Gastroesophageal sphincter (tissue), 4 donors: Measurements from ENCODE around the gene SRPK2. TPM values are rescaled to one million over a fixed set of nuclear protein-coding genes. Genes with fewer than 3 reads are reported as not detected.
A peak's percentile ranks its signal among the peaks of the same experiment; 100 is the strongest.

Source experiments
- ATAC-seq: fragments of 150-250 bp; one replicate; pipeline ENCODE4 v1.9.1; 2016; ENCODE audit warnings: mild to moderate bottlenecking, moderate library complexity
- H3K27ac ChIP-seq, 4 donors: fragments of 200-600 bp; sonication (generic) in 3 of 4; 1 replicate in 3 of 4; 2 replicates in 1 of 4; pipeline ENCODE4 v1.5.1; 2016 to 2019
- H3K27me3 ChIP-seq: fragments of 200-600 bp; sonication (generic); one replicate; pipeline ENCODE4 v1.5.1; 2019
- H3K36me3 ChIP-seq, 2 donors: fragments of 200-600 bp; sonication (generic); one replicate each; pipeline ENCODE4 v1.5.1; 2019; ENCODE audit warnings: control low read depth in 1 of 2
- H3K4me1 ChIP-seq, 3 donors: fragments of 200-600 bp; sonication (generic); 1 replicate in 2 of 3; 2 replicates in 1 of 3; pipeline ENCODE4 v1.5.1; 2016 to 2019; ENCODE audit warnings: control low read depth in 2 of 3
- H3K4me3 ChIP-seq, 2 donors: fragments of 200-600 bp; sonication (generic); one replicate each; pipeline ENCODE4 v1.5.1; 2019; ENCODE audit warnings: mild to moderate bottlenecking in 1 of 2, moderate library complexity in 1 of 2
- H3K9me3 ChIP-seq, 3 donors: fragments of 200-600 bp; sonication (generic); one replicate each; pipeline ENCODE4 v1.5.1; 2017 to 2019; ENCODE audit warnings: control low read depth in 2 of 3
- EP300 ChIP-seq: sonication (generic); formaldehyde crosslinking; IDR thresholded peaks from one replicate; pipeline ENCODE4 v1.6.1; 2017; ENCODE audit warnings: antibody characterized with exemption, mild to moderate bottlenecking
- POLR2A ChIP-seq, 2 donors: fragments of 450-650 bp; IDR thresholded peaks; one replicate each; pipeline ENCODE4 v1.6.1; 2017; ENCODE audit warnings: antibody characterized with exemption in 2 of 2, mild to moderate bottlenecking in 2 of 2, moderate library complexity in 1 of 2
- POLR2AphosphoS5 ChIP-seq: sonication (generic); formaldehyde crosslinking; IDR thresholded peaks from one replicate; pipeline ENCODE4 v1.6.1; 2017; ENCODE audit warnings: antibody characterized with exemption
- WGBS, 2 donors: methylation state at CpG; one replicate each; pipeline ENCODE4 v1.1.5; 2018; ENCODE audit warnings: low coverage in 1 of 2; 5-methylcytosine and 5-hydroxymethylcytosine counted together
- total RNA-seq, 4 donors: library from RNA; depleted of rRNA; stranded (reverse); fragments of >200 nt; gene quantifications; one replicate each; pipeline ENCODE4 v1.1.0, GENCODE V29; 2016
- TF ChIP-seq, protein P1 (sequence below), 4 experiments: fragments of 200-600 bp in 2 of 4; fragments of 450-650 bp in 2 of 4; sonication (generic) in 1 of 4; IDR thresholded peaks; one replicate each; pipeline ENCODE4 v1.5.1; 2017 to 2019; ENCODE audit warnings: antibody characterized with exemption in 4 of 4, mild to moderate bottlenecking in 2 of 4, moderate library complexity in 2 of 4

The SRPK2 gene
- total RNA-seq, 4 donors from 2014 or later: 41.7 to 47.9 (median 43.8) TPM

- peak overlapping the region in 1 of 2 donors; percentile 3 for H3K4me3 ChIP-seq
- peaks cover 0 to 10% (median 0%) of the 10 kb centered on the region in 3 donors for H3K4me1 ChIP-seq
- H3K9me3 ChIP-seq: no peaks in the 10 kb centered on the region
- ATAC-seq: no peak
- no peak for TF ChIP-seq POLR2AphosphoS5
- TF ChIP-seq, protein P1, sequence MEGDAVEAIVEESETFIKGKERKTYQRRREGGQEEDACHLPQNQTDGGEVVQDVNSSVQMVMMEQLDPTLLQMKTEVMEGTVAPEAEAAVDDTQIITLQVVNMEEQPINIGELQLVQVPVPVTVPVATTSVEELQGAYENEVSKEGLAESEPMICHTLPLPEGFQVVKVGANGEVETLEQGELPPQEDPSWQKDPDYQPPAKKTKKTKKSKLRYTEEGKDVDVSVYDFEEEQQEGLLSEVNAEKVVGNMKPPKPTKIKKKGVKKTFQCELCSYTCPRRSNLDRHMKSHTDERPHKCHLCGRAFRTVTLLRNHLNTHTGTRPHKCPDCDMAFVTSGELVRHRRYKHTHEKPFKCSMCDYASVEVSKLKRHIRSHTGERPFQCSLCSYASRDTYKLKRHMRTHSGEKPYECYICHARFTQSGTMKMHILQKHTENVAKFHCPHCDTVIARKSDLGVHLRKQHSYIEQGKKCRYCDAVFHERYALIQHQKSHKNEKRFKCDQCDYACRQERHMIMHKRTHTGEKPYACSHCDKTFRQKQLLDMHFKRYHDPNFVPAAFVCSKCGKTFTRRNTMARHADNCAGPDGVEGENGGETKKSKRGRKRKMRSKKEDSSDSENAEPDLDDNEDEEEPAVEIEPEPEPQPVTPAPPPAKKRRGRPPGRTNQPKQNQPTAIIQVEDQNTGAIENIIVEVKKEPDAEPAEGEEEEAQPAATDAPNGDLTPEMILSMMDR (IDR thresholded peaks at IDR 0.05): no peak
- no peak for TF ChIP-seq POLR2A (IDR thresholded peaks at IDR 0.05)
- no peak for TF ChIP-seq EP300
- H3K36me3 ChIP-seq: no peaks in the 10 kb centered on the region
- WGBS, 2 donors: 88% methylated on average over 5 of the region's 5 CpGs; no CpG with 5 or more reads in 1 of the 2 donors
- no peaks in the 10 kb centered on the region for H3K27me3 ChIP-seq
- H3K27ac ChIP-seq: no peak overlapping the region
Observed at GRCh38 chr7:105278565-105278964, 110.2 kb downstream of the SRPK2 start.

DNA sequence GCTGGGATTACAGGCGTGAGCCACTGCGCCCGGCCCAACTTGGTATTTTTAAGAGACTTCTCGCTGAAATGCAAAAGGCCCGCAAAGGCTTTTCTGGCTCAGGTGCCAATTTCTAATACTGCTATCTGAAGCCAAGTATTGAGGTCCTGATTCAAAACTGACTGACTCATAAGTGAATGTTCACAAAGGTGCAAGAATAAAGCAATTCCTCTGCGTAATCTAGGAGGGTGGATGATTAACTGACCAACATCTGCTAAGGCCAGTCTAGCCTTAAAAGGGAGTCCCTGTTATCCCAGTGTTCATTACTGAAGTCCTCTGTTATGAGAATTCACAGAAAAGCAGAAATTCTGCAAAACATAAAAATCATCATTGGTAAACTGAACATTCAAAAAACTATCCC lies 111.4 kb downstream of the SRPK2 start:
- no peak for ATAC-seq
- Histone ChIP-seq H3K36me3 (no peaks in the 10 kb centered on the region), H3K9me3 (no peaks in the 10 kb centered on the region), H3K27me3 (no peaks in the 10 kb centered on the region), H3K4me3 (no peak overlapping the region), H3K4me1 (peaks cover 0 to 10% (median 0%) of the 10 kb centered on the region in 3 donors), H3K27ac (no peak overlapping the region)
- TF ChIP-seq EP300: no peak
- no peak for TF ChIP-seq POLR2AphosphoS5
- TF ChIP-seq, protein P1 (IDR thresholded peaks at IDR 0.05): no peak
- TF ChIP-seq POLR2A (IDR thresholded peaks at IDR 0.05): no peak
- 75 to 79% methylated on average over 1 to 5 of the region's 6 CpGs for WGBS, 2 donors

DNA sequence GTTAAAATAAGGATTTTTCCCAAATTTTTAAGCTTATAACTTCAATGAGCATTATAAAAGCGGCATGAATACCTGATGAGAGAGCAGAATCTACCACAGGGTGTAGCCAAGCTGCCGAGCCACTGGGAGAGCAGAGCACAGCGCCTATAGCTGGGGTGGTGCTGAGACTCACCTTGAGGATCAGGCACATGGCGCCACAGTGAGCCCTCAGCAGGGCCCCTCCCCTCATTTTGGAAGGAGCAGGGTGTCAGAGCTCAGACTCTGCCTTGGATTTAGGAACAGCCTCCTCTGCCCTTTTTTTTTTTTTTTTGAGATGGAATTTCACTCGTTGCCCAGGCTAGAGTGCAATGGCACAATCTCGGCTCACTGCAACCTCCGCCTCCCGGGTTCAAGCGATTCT lies 118.6 kb downstream of the SRPK2 start:
- H3K27me3 ChIP-seq: no peaks in the 10 kb centered on the region
- WGBS, 2 donors: 62 to 90% methylated on average over 4 to 9 of the region's 9 CpGs
- no peaks in the 10 kb centered on the region for H3K9me3 ChIP-seq
- peaks cover 8 to 48% (median 13%) of the 10 kb centered on the region in 3 donors for H3K4me1 ChIP-seq
- ATAC-seq: no peak
- H3K4me3 ChIP-seq: no peak overlapping the region
- TF ChIP-seq POLR2A (IDR thresholded peaks at IDR 0.05) (no peak), POLR2AphosphoS5 (no peak), EP300 (no peak)
- TF ChIP-seq, protein P1 (IDR thresholded peaks at IDR 0.05): no peak
- no peaks in the 10 kb centered on the region for H3K36me3 ChIP-seq
- H3K27ac ChIP-seq: peak overlapping the region in 2 of 4 donors; percentile 72 to 76

DNA sequence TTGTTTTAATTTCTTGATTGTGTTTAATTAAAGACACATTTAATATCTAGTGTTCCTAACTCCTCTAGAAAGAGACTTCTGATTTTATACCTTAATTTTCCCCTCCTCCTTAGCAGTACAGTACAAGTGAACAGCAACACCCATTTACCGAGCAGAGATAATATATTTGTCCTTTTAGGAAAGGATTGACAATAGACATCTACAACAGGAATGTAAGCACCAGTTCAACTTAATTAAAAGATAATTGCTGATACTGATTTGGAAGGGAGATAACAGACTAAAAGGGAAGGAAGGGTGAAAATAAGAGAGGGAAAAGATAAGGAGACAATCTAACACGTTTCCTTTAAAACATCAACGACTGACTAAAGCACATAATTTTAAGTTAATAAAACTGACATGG lies 119.3 kb downstream of the SRPK2 start:
- 0% methylated on average over 3 of the region's 3 CpGs for WGBS, 2 donors
- H3K27ac ChIP-seq: peak overlapping the region; percentile 45 to 81 (median 74)
- H3K4me1 ChIP-seq: peaks cover 8 to 48% (median 13%) of the 10 kb centered on the region in 3 donors
- H3K9me3 ChIP-seq: no peaks in the 10 kb centered on the region
- H3K4me3 ChIP-seq: peak overlapping the region; percentile 40 to 43
- H3K36me3 ChIP-seq: no peaks in the 10 kb centered on the region
- no peak for ATAC-seq
- TF ChIP-seq, protein P1 (IDR thresholded peaks at IDR 0.05): no peak
- TF ChIP-seq POLR2AphosphoS5: no peak
- no peak for TF ChIP-seq EP300
- no peak for TF ChIP-seq POLR2A (IDR thresholded peaks at IDR 0.05)
- no peaks in the 10 kb centered on the region for H3K27me3 ChIP-seq
